ENCODE results near the gene MPIG6B. TPM values are rescaled to one million over a fixed set of nuclear protein-coding genes. Genes with fewer than 3 reads are reported as not detected.

Gene MPIG6B
- total RNA-seq, 1 experiment from 2014 or later = not detected

GRCh38 chr6:31770860-31771259 is 47.7 kb downstream of the MPIG6B start:
- DNase-seq = no peak
- H3K4me1 Mint-ChIP-seq = peaks cover 9 to 10% of the 10 kb centered on the region in 2 experiments
- H3K27ac Mint-ChIP-seq = no peak overlapping the region
- TF ChIP-seq CTCF (conservative IDR thresholded peaks at IDR 0.05) = no peak
- Histone ChIP-seq H3K4me2 (ENCODE audit: insufficient read depth, insufficient read length, low read length) (no peak overlapping the region), H3K56ac (ENCODE audit: insufficient read length, low read depth, low read length) (no peak overlapping the region), H3K14ac (ENCODE audit: insufficient read depth, low read length) (no peak overlapping the region), H3K18ac (ENCODE audit: insufficient read length, low read depth, low read length) (no peak overlapping the region), H2BK5ac (ENCODE audit: insufficient read length, low read length) (no peak overlapping the region), H2AK5ac (ENCODE audit: insufficient read length, low read length) (no peak overlapping the region), H3K23me2 (ENCODE audit: insufficient read length, low read depth, low read length, poor library complexity, severe bottlenecking) (no peaks in the 10 kb centered on the region), H4K8ac (replicated peaks; ENCODE audit: insufficient read length, low read depth, low read length) (no peak overlapping the region), H3K9ac (ENCODE audit: extremely low read depth, insufficient read length, low read length) (no peak overlapping the region), H2BK12ac (ENCODE audit: insufficient read length, low read depth, low read length) (no peak overlapping the region), H3K27me3 (ENCODE audit: insufficient read depth, low read length) (no peaks in the 10 kb centered on the region), H3K9me3 (ENCODE audit: control insufficient read depth, low read depth, low read length) (no peaks in the 10 kb centered on the region), H4K5ac (ENCODE audit: insufficient read length, low read depth, low read length) (no peak overlapping the region), H3K79me2 (ENCODE audit: insufficient read depth, low read length) (no peaks in the 10 kb centered on the region), H2BK15ac (ENCODE audit: low read depth, low read length) (no peak overlapping the region), H3K79me1 (ENCODE audit: insufficient read depth, low read depth, low read length, poor library complexity, severe bottlenecking) (no peaks in the 10 kb centered on the region), H2BK120ac (ENCODE audit: low read depth, low read length, poor library complexity, severe bottlenecking) (no peak overlapping the region), H3K4ac (ENCODE audit: low read depth, low read length) (no peak overlapping the region), H3T11ph (ENCODE audit: low read length) (no peak overlapping the region), H4K20me1 (ENCODE audit: control insufficient read depth, insufficient read depth, insufficient read length) (no peaks in the 10 kb centered on the region), H3K27ac (ENCODE audit: insufficient read length, low read depth, low read length) (no peak overlapping the region), H4K91ac (ENCODE audit: insufficient read length, low read depth, low read length) (no peak overlapping the region), H2AFZ (ENCODE audit: low read length) (no peak overlapping the region), H2BK20ac (ENCODE audit: low read depth, low read length, poor library complexity, severe bottlenecking) (no peak overlapping the region), H3K4me1 (ENCODE audit: insufficient read depth, low read length) (no peaks in the 10 kb centered on the region), H3K23ac (ENCODE audit: insufficient read length, low read depth, low read length) (no peak overlapping the region)
- no peaks in the 10 kb centered on the region; a peak in 1 of 7 replicates for H3K36me3 Mint-ChIP-seq (ENCODE audit: insufficient read depth in 1 of 3, low read depth in 3 of 3)
- no peaks in the 10 kb centered on the region; a peak in 1 of 5 replicates for H3K9me3 Mint-ChIP-seq
- H3K27me3 Mint-ChIP-seq (ENCODE audit: low read depth) = no peaks in the 10 kb centered on the region; the same call in 1 of the 2 replicates
- no CpG with 5 or more reads among the region's 2 CpGs for WGBS (ENCODE audit: extremely low coverage, insufficient read length, low lambda C conversion rate)
- no peak overlapping the region for H3K4me3 Mint-ChIP-seq
